Measurements from ENCODE around the gene TEX35.

DNA sequence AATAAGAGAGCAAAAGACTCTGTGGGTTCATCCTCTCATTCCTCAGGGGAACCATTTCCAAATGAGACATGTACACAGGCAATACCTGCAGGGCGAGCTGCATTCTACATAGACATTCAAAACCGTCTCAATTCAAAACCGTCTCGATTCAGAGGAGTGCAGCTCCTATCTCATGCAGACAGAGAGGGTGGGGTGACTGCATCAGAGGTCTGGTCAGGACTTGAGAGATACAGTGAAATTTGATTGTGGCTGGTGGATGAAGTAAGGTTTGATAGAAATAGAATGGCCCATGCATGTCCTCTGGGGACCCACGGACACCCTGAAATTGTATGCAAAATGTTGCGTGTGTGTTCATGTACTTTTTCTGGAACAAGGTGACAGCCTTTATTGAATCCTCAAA, 27.3 kb downstream of the TEX35 start:
- no peak for TF ChIP-seq POLR2A (IDR thresholded peaks at IDR 0.05)
- TF ChIP-seq, protein P1, sequence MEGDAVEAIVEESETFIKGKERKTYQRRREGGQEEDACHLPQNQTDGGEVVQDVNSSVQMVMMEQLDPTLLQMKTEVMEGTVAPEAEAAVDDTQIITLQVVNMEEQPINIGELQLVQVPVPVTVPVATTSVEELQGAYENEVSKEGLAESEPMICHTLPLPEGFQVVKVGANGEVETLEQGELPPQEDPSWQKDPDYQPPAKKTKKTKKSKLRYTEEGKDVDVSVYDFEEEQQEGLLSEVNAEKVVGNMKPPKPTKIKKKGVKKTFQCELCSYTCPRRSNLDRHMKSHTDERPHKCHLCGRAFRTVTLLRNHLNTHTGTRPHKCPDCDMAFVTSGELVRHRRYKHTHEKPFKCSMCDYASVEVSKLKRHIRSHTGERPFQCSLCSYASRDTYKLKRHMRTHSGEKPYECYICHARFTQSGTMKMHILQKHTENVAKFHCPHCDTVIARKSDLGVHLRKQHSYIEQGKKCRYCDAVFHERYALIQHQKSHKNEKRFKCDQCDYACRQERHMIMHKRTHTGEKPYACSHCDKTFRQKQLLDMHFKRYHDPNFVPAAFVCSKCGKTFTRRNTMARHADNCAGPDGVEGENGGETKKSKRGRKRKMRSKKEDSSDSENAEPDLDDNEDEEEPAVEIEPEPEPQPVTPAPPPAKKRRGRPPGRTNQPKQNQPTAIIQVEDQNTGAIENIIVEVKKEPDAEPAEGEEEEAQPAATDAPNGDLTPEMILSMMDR (IDR thresholded peaks at IDR 0.05): no peak

All from heart left ventricle (tissue), 13 donors.